Stomach smooth muscle (tissue), 2 donors: ENCODE data around the gene SEMA4G.

Experiments used
- H3K27ac ChIP-seq: one replicate; pipeline ENCODE4 v1.7.0; 2013; ENCODE audit warnings: mild to moderate bottlenecking, low read length, inconsistent platforms
- H3K27me3 ChIP-seq, 2 donors: one replicate each; pipeline ENCODE4 v1.7.0; 2013; ENCODE audit warnings: low read length in 2 of 2; ENCODE audit not compliant: insufficient read depth in 2 of 2, control insufficient read depth in 1 of 2
- H3K36me3 ChIP-seq, 2 donors: one replicate each; pipeline ENCODE4 v1.7.0; 2013; ENCODE audit warnings: low read length in 2 of 2; ENCODE audit not compliant: control insufficient read depth in 2 of 2, insufficient read depth in 2 of 2
- H3K4me1 ChIP-seq: one replicate; pipeline ENCODE4 v1.7.0; 2013; ENCODE audit warnings: low read length; ENCODE audit not compliant: control insufficient read depth, insufficient read depth
- H3K4me3 ChIP-seq, 2 donors: one replicate each; pipeline ENCODE4 v1.7.0; 2013; ENCODE audit warnings: low read length in 2 of 2
- H3K9ac ChIP-seq, 2 donors: one replicate each; pipeline ENCODE4 v1.7.0; 2013; ENCODE audit warnings: low read length in 2 of 2, mild to moderate bottlenecking in 1 of 2
- H3K9me3 ChIP-seq, 2 donors: one replicate each; pipeline ENCODE4 v1.7.0; 2013; ENCODE audit warnings: low read length in 2 of 2; ENCODE audit not compliant: control insufficient read depth in 2 of 2
- donor health status: healthy.
- donor health status: Pancreatic carcinoma.

The SEMA4G gene

DNA sequence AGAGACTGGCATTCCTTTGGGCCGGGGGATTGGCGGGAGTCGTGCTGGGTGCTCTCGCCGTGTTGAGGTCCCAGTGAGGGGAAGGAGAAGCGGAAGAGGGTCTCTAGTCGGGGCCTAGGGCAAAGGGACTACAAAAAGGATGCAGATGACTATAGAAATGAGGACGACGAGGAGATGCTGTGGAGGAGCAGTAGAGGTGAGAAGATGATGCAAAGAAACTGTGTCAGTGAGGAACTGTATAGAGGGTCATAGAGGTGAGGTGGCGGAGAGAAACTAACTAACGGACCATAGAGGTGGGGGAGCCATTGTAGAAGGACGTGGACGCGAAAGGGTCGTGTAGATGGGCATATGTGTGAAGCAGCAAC lies 18.4 kb downstream of the SEMA4G start:
- H3K9ac ChIP-seq = peak overlapping the region; percentile 83 to 86
- H3K36me3 ChIP-seq = peaks cover 14 to 28% of the 10 kb centered on the region in 2 donors
- H3K9me3 ChIP-seq = no peaks in the 10 kb centered on the region
- H3K4me1 ChIP-seq = peaks cover 21% of the 10 kb centered on the region
- no peaks in the 10 kb centered on the region for H3K27me3 ChIP-seq
- peak overlapping the region; percentile 90 to 96 for H3K4me3 ChIP-seq
- peak overlapping the region; percentile 58 for H3K27ac ChIP-seq

DNA sequence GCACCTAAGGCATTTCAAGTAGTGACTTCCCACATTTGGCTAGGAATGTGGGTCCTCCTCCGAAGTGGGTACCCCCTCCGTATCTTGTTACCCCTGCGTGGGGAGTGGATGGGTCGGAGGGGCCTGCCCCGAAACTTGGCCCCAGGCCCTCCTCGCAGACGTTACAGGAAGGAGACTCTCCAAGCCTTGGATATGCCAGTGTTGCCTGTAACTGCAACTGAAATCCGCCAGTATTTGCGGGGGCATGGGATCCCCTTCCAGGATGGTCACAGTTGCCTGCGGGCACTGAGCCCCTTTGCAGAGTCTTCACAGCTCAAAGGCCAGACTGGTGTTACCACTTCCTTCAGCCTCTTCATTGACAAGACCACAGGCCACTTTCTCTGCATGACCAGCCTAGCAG lies 18.9 kb downstream of the SEMA4G start:
- Histone ChIP-seq H3K36me3 (peaks cover 14 to 26% of the 10 kb centered on the region in 2 donors), H3K9ac (peak overlapping the region; percentile 36 to 83), H3K4me1 (peaks cover 21% of the 10 kb centered on the region), H3K27ac (no peak overlapping the region), H3K4me3 (peak overlapping the region; percentile 90 to 96), H3K9me3 (no peaks in the 10 kb centered on the region), H3K27me3 (no peaks in the 10 kb centered on the region)

DNA sequence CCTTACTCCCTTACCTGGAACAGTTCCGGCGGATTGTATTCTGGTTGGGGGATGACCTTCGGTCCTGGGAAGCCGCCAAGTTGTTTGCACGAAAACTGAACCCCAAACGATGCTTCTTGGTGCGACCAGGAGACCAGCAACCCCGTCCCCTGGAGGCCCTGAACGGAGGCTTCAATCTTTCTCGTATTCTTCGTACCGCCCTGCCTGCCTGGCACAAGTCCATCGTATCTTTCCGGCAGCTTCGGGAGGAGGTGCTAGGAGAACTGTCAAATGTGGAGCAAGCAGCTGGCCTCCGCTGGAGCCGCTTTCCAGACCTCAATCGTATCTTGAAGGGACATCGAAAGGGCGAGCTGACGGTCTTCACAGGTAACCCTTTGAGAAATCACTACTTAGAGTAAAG lies 19.8 kb downstream of the SEMA4G start:
- Histone ChIP-seq H3K4me3 (no peak overlapping the region), H3K4me1 (peaks cover 21% of the 10 kb centered on the region), H3K9ac (no peak overlapping the region)

DNA sequence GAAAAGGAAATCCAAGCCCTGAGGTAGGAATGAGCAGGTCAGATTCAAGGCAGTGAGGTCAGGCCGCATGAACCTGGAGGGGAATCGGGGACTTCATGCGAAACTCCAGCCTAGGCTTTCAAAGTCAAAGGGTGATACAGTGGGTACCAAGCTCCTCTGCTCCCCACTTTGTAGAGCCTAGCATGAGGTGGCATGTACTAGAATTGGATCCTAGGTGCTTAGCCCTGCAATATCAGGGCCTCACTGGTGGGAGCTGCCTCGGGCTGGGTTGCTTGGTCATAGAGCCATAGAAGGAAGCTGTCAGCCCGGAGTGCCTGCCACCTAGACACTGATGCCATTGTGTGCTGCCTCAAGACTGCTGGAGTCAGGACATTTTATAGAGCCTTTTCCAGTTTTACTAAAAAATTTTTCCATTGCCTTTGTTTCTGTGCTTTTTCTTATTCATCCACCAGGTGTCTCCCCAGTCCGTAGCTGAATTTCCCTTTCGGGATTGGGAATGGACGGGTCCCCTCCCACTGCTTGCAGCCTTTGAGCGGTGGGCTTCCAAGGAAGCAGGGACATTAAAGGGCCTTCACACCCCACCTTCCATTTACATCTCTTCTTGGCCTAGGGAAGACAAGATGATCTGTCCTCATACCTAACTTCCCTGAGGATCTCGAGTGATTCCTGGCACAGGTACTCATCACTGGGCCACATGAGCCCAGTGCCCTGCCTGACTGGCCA lies 24.8 kb downstream of the SEMA4G start:
- Histone ChIP-seq H3K9ac (no peak overlapping the region), H3K36me3 (peaks cover 22 to 25% of the 10 kb centered on the region in 2 donors), H3K9me3 (no peaks in the 10 kb centered on the region), H3K4me3 (no peak overlapping the region), H3K27me3 (no peaks in the 10 kb centered on the region), H3K4me1 (peaks cover 22% of the 10 kb centered on the region), H3K27ac (no peak overlapping the region)

More for the DNA sequence above, 19.8 kb downstream of the SEMA4G start:
- peaks cover 22 to 29% of the 10 kb centered on the region in 2 donors for H3K36me3 ChIP-seq
- no peaks in the 10 kb centered on the region for H3K9me3 ChIP-seq
- H3K27me3 ChIP-seq = no peaks in the 10 kb centered on the region
- no peak overlapping the region for H3K27ac ChIP-seq

DNA sequence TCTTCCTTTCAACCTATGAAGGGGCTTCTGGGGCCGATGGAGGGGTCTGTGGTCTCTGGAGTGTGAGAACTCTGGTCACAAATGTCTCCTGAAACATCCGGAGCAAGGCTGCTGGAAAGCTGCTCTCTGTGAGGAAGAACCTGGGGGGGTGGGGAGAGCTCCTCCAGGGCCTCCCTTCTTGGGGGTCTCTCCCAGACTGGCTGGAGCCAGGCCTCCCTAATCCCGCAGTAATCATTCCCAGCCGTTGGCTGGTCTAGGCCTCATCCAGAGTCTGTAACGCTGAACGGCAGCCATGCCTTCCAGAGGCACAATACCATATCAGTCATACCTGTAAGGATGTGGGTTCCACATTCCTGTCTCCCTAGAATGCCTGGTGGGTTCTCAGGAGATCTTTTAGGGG lies 25.9 kb downstream of the SEMA4G start:
- H3K4me1 ChIP-seq = peaks cover 22% of the 10 kb centered on the region
- no peak overlapping the region for H3K4me3 ChIP-seq
- H3K9ac ChIP-seq = peak overlapping the region in 1 of 2 donors; percentile 13
- H3K9me3 ChIP-seq = no peaks in the 10 kb centered on the region
- H3K27ac ChIP-seq = no peak overlapping the region
- H3K27me3 ChIP-seq = no peaks in the 10 kb centered on the region
- H3K36me3 ChIP-seq = peaks cover 19 to 22% of the 10 kb centered on the region in 2 donors

DNA sequence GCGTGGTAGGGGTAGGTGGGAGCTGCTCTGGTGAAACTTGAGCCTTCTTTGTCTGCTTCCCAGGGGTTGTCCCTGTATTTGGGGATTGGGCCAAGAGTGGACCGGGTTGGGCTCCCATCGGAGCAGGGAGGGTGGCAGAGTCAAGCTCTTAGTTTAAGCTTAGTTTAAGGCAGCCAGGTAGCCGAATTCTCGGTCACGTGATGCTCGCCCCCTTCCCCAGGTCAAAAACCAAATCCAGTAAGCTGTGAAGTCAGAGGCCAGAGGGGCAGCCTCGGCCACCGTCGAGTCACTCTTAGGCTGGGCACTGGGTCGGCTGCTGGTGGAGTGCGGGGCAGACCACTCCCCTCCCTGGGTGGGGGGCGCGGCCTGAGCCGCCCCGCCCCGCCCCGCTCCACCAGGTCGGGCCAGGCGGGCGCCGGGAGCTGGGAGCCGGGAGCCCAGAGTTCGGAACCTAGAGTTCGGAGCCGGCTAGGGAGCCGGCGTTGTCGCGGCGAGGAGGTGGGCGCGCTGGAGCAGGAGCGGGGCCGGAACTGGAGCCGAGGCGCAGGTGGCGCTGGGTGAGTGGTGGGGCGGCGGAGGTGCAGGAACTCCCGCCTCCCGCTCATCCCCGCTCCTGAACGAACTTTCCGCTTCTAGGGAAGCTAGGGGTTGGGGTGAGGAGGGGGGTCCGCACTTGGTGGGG lies 27.5 kb downstream of the SEMA4G start:
- Histone ChIP-seq H3K4me3 (peak overlapping the region; percentile 69 to 90), H3K9ac (peak overlapping the region; percentile 68 to 81), H3K36me3 (peaks cover 8 to 11% of the 10 kb centered on the region in 2 donors), H3K27ac (peak overlapping the region; percentile 95), H3K27me3 (no peaks in the 10 kb centered on the region), H3K4me1 (peaks cover 37% of the 10 kb centered on the region), H3K9me3 (no peaks in the 10 kb centered on the region)

DNA sequence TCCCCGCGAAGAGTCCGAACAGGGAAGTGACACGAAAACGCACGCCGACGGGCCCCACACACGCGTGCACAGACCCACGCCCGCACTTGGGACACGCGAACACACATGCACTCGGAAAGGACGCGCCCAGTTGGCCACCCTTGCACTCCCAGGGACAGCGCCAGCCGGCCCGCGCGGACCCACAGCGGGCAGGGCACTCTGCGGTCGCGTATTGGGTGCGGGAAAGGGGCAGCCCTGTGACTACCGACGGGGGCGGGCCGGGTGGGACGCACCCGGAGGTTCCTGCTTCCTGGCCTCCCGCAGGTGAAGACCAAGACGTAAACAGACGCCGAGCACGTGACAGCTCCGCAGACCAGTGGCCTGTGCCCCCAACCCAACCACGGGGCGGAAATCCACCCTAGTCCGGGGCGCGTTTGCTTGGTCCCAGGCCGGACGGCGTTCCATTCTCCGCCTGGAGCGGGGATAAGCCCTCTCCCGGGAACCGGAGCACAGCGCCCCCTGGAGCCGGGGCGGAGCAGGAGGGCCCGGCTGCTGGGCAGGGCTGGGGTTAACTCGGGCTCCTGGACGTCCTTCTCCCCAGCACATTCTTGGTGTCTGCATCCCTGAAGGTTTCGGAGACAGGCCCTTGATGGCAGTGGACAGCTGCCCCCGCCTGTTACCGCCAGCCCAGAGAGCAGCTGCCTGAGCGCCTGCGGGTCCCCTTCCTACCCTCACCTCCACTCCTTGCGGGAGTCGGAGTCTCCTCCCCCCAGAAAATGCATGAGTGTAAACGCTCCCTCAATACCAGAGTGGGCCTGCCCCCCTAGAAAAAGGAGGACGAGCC lies 28.3 kb downstream of the SEMA4G start:
- Histone ChIP-seq H3K27ac (peak overlapping the region; percentile 95), H3K27me3 (no peaks in the 10 kb centered on the region), H3K9me3 (no peaks in the 10 kb centered on the region), H3K4me1 (peaks cover 44% of the 10 kb centered on the region), H3K9ac (peak overlapping the region; percentile 68 to 81), H3K36me3 (peaks cover 8 to 11% of the 10 kb centered on the region in 2 donors), H3K4me3 (peak overlapping the region; percentile 69 to 90)

DNA sequence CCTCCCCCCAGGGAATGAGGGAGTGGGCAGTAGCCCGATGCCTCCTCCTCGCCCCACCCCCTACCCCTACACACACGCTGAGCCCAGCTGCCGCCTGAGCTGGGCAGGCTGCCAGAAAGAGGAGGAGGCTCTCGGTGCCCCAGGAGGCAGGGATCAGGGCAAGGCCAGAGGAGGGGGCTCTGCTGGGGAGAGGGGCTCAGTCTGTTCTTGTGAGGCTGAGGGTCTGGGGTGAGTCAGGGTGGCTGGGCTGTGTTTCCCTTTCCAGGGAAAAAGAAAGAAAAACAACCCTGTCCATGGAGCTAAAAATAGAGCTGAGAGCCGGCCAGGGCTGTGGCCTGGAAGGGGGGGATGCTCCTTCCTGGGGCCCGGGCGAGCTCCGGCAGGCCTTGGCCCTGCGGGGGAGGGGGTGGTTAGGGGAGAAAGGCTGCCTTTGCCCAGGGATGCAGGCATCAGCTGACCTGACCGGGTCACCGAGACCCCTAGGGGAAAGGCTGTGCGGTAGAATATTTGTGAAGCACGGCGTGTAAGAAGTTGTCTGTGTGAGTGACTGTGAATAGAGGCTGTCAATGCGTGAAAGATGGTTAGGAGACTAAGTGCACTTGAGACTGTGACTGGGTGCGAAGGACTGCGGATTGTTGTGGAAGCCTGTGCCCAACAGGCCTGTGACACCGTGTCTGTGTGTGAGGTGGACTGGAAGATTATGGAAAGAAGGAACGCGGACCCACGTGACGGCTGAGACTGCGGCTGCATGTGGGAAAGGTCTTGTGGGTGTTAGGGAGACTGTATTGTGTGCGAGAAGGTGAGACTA lies 29.1 kb downstream of the SEMA4G start:
- Histone ChIP-seq H3K4me3 (peak overlapping the region; percentile 69 to 90), H3K9ac (peak overlapping the region; percentile 81 to 88), H3K4me1 (peaks cover 52% of the 10 kb centered on the region), H3K27ac (peak overlapping the region; percentile 95), H3K9me3 (no peaks in the 10 kb centered on the region), H3K27me3 (no peaks in the 10 kb centered on the region), H3K36me3 (peaks cover 11 to 13% of the 10 kb centered on the region in 2 donors)

DNA sequence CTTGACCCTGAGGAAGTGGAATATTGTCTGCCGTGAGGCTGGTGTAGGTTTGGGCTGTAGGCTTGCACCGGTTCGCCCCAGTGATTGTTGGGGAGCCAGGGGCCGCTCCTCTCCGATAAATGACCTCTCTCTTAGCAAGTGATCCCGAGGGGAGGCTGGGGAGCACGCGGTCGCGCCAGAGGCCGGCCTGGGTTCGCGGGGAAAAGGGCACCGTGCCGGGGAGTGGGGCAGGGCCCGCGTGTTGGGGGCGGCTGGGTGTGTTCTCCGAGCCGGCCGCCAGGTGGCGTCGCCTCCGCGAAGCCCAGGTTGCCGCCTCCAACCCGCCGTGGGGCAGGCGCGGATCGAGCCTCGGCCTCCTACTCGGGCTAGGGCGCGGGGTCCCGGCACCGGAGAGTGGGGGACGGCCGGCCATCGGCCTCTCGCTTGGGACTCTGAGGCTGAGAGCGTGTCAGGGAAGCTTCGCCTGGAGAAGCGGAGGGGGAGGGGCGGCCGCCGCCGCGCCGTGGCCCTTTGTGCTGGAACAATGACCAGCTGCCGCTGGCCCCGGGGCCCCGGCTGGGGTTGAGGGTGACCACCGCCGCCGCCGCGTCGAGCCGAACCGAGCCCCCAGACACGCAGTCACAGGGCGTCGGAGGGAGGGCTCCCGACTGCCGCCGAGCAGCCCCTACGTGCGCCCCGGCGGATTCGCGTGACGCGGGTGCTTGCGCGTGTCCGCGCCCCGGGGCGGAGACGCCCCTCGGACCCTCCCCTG lies 29.9 kb downstream of the SEMA4G start:
- Histone ChIP-seq H3K36me3 (peaks cover 14 to 16% of the 10 kb centered on the region in 2 donors), H3K4me1 (peaks cover 56% of the 10 kb centered on the region), H3K9ac (peak overlapping the region; percentile 81 to 88), H3K4me3 (peak overlapping the region; percentile 69 to 90), H3K27ac (peak overlapping the region; percentile 95), H3K9me3 (no peaks in the 10 kb centered on the region), H3K27me3 (no peaks in the 10 kb centered on the region)
